ENCODE measurements around the gene CD300LF. TPM values are rescaled to one million over a fixed set of nuclear protein-coding genes. Genes with fewer than 3 reads are reported as not detected.

CD300LF gene
- total and polyA plus RNA-seq, 7 donors = 0.27 to 8.3 (median 3.3) TPM; not detected in 3

GRCh38 chr17:74644419-74644818 is 68.3 kb downstream of the CD300LF start:
- WGBS, 2 donors = 84 to 85% methylated on average over 2 of the region's 2 CpGs
- Histone ChIP-seq H3K9me3 (no peaks in the 10 kb centered on the region), H3K27ac (no peak overlapping the region), H3K4me1 (peaks cover 0 to 8% (median 0%) of the 10 kb centered on the region in 4 donors), H3K36me3 (no peaks in the 10 kb centered on the region), H3K4me3 (no peak overlapping the region), H3K27me3 (peaks cover 0 to 5% (median 0%) of the 10 kb centered on the region in 3 donors)
- intact Hi-C loops (cut with DNase I) = no loop called here
- TF ChIP-seq EP300 (IDR thresholded peaks at IDR 0.05) = no peak
- no peak for DNase-seq

Other genes starting within 250 kb of the CD300LF start
- 1 to 10 TPM; 2.9 to 6.9 (median 3.3) TPM for gene CD300A, start 246.3 kb downstream of the CD300LF start, total RNA-seq
- 10 to 100 TPM in 2 of 3 donors, 1 to 10 TPM in 1; 4.8 to 33.5 (median 10.9) TPM for gene CD300A, start 246.3 kb downstream of the CD300LF start, polyA plus RNA-seq
- gene CD300LB, start 181.4 kb downstream of the CD300LF start, total RNA-seq = 1 to 10 TPM in 1 of 4 donors, under 1 TPM in 2, not detected in 1; 0.33 to 1.1 (median 0.55) TPM
- under 1 TPM; 0.38 to 0.60 (median 0.46) TPM for gene CD300LB, start 181.4 kb downstream of the CD300LF start, polyA plus RNA-seq
- gene CD300C, start 166.8 kb downstream of the CD300LF start, total RNA-seq = 1 to 10 TPM in 1 of 4 donors, under 1 TPM in 2, not detected in 1; 0.36 to 3.3 (median 0.83) TPM
- gene CD300C, start 166.8 kb downstream of the CD300LF start, polyA plus RNA-seq = 1 to 10 TPM in 2 of 3 donors, not detected in 1; 1.1 to 1.2 TPM
- gene CD300H, start 145.4 kb downstream of the CD300LF start, total RNA-seq = not detected
- under 1 TPM in 1 of 3 donors, not detected in 2; 0.20 TPM for gene CD300H, start 145.4 kb downstream of the CD300LF start, polyA plus RNA-seq
- gene CD300LD, start 120.6 kb downstream of the CD300LF start, total RNA-seq = not detected
- not detected for gene CD300LD, start 120.6 kb downstream of the CD300LF start, polyA plus RNA-seq
- 1 to 10 TPM in 1 of 4 donors, under 1 TPM in 3; 0.28 to 2.4 (median 0.69) TPM for gene CD300E, start 89.2 kb downstream of the CD300LF start, total RNA-seq
- gene CD300E, start 89.2 kb downstream of the CD300LF start, polyA plus RNA-seq = under 1 TPM in 2 of 3 donors, not detected in 1; under 0.01 to 0.92 TPM
- gene RAB37, start 24.3 kb upstream of the CD300LF start, total RNA-seq = 1 to 10 TPM in 3 of 4 donors, under 1 TPM in 1; 0.54 to 4.1 (median 1.4) TPM
- 10 to 100 TPM; 15.2 to 28.8 (median 16.9) TPM for gene RAB37, start 24.3 kb upstream of the CD300LF start, polyA plus RNA-seq
- 10 to 100 TPM in 1 of 4 donors, 1 to 10 TPM in 3; 6.6 to 12.5 (median 7.3) TPM for gene NHERF1, start 35.7 kb upstream of the CD300LF start, total RNA-seq
- gene NHERF1, start 35.7 kb upstream of the CD300LF start, polyA plus RNA-seq = 100 to 1,000 TPM; 122 to 420 (median 194) TPM
- gene NAT9, start 63.4 kb upstream of the CD300LF start, total RNA-seq = 10 to 100 TPM; 14.3 to 29.9 (median 21.7) TPM
- gene NAT9, start 63.4 kb upstream of the CD300LF start, polyA plus RNA-seq = 10 to 100 TPM; 11.3 to 36.4 (median 14.4) TPM
- under 1 TPM in 1 of 4 donors, not detected in 3; 0.49 TPM for gene GRIN2C, start 147.0 kb upstream of the CD300LF start, total RNA-seq
- gene GRIN2C, start 147.0 kb upstream of the CD300LF start, polyA plus RNA-seq = under 1 TPM in 1 of 3 donors, not detected in 2; 0.22 TPM
- gene FDXR, start 160.1 kb upstream of the CD300LF start, total RNA-seq = 1 to 10 TPM; 3.0 to 8.6 (median 7.1) TPM
- 10 to 100 TPM; 10.8 to 26.9 (median 14.6) TPM for gene FDXR, start 160.1 kb upstream of the CD300LF start, polyA plus RNA-seq
- not detected for gene FADS6, start 180.7 kb upstream of the CD300LF start, total RNA-seq
- 1 to 10 TPM in 2 of 3 donors, under 1 TPM in 1; 0.06 to 1.8 (median 1.6) TPM for gene FADS6, start 180.7 kb upstream of the CD300LF start, polyA plus RNA-seq
- gene USH1G, start 210.3 kb upstream of the CD300LF start, total RNA-seq = not detected
- under 1 TPM in 1 of 3 donors, not detected in 2; 0.09 TPM for gene USH1G, start 210.3 kb upstream of the CD300LF start, polyA plus RNA-seq
- under 1 TPM in 2 of 4 donors, not detected in 2; 0.36 to 0.55 TPM for gene OTOP2, start 211.3 kb upstream of the CD300LF start, total RNA-seq
- gene OTOP2, start 211.3 kb upstream of the CD300LF start, polyA plus RNA-seq = 10 to 100 TPM in 1 of 3 donors, 1 to 10 TPM in 2; 4.8 to 21.0 (median 9.5) TPM
- not detected for gene OTOP3, start 223.0 kb upstream of the CD300LF start, total RNA-seq
- gene OTOP3, start 223.0 kb upstream of the CD300LF start, polyA plus RNA-seq = 1 to 10 TPM in 1 of 3 donors, under 1 TPM in 2; 0.28 to 1.8 (median 0.60) TPM